Measurements from ENCODE around the gene FUT3.

Gene FUT3

DNA sequence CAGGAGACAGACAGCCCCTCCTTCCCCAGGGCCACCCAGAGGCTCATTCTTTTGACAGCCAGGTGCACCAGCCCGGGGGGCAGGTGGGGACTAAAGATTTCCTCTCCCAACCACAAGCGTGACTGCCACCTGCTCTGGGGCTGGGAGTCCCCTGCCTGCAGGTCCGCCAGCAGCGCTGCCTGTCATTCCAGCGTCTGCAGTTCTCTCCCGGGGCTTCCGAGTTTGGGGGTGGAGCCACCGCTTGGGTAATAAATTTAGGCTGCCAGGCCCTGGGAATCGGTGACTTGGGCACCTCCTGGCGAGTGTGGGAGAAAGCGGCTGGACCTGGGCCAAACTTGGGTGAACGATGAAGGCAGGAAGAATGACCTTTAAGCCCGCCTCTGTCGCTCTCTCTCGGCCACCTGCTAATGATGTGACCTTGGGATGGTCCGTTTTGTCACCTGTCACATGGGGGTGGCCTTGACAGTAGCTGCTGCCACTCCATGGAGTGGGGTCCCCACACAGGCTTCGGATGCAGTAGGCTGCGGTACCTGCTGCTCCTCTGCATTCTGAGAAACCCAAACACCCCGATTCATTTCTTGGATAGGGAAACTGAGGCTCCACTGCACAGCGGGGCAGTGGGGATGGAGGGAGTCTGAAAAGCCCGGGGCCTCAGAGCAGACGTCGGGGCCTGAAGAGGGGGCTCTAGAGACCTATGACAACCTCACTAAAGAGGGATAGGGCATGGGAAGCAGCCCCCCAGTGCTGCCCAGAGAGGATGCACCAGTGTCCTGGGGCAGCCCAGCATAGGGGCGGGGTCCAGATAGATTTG, 24.5 kb downstream of the FUT3 start:
- in situ Hi-C loops (cut with MboI; ENCODE audit: low pct_unique_long_range_greater_than_20kb, low sequenced_read_pairs, unreplicated experiment): no loop called here
- TF ChIP-seq, protein P1, sequence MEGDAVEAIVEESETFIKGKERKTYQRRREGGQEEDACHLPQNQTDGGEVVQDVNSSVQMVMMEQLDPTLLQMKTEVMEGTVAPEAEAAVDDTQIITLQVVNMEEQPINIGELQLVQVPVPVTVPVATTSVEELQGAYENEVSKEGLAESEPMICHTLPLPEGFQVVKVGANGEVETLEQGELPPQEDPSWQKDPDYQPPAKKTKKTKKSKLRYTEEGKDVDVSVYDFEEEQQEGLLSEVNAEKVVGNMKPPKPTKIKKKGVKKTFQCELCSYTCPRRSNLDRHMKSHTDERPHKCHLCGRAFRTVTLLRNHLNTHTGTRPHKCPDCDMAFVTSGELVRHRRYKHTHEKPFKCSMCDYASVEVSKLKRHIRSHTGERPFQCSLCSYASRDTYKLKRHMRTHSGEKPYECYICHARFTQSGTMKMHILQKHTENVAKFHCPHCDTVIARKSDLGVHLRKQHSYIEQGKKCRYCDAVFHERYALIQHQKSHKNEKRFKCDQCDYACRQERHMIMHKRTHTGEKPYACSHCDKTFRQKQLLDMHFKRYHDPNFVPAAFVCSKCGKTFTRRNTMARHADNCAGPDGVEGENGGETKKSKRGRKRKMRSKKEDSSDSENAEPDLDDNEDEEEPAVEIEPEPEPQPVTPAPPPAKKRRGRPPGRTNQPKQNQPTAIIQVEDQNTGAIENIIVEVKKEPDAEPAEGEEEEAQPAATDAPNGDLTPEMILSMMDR (IDR thresholded peaks at IDR 0.05; ENCODE audit: extremely low read depth, insufficient read depth, missing control alignments): no peak
- DNase-seq (ENCODE audit: low spot score): peak; percentile 54

DNA sequence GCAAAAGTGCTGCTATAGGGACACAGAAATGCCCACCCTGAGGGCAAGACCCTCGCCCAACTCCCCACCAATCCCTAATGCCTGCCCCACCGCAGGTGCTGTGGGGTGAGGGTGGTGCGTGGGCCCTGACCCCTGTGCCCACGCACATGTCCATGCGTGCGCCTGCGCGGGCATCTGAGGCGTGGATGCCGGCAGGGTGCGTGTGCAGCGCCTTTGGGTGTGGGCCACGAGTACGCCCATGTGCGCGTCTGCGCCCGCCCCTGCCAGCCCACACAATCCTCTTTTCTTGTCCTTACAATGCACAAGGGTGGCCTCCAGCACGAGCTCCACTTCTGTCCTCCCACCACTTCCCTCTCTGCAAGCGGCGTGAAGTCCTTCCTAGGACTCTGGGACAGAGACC, 26.1 kb downstream of the FUT3 start:
- DNase-seq (ENCODE audit: low spot score): no peak
- TF ChIP-seq, protein P1 (IDR thresholded peaks at IDR 0.05; ENCODE audit: extremely low read depth, insufficient read depth, missing control alignments): no peak
- in situ Hi-C loops (cut with MboI; ENCODE audit: low pct_unique_long_range_greater_than_20kb, low sequenced_read_pairs, unreplicated experiment): no loop called here

DNA sequence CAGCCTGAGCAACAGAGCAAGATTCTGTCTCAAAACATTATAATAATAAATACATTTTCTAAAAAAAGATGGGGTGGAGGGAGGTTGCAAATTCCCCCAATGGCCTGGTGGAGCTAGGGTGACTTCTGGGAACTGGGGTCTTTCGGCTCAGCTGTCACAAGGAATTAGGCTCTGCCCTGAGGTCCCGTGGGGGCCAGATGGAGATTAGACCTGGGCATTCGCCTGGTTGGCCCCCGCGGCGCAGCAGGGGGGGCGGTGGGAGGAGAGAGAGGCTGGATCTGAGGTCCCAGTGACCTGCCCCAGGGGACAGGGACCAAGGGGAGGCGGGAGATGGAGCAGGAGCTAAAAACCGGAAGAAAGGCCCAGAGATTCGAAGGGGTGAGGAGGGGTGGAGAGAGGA, 26.5 kb downstream of the FUT3 start:
- no peak for DNase-seq (ENCODE audit: low spot score)
- in situ Hi-C loops (cut with MboI; ENCODE audit: low pct_unique_long_range_greater_than_20kb, low sequenced_read_pairs, unreplicated experiment): loop anchor here (25.0 kb wide), 1 partner anchor 188 kb away; no protein-coding TSS in a partner anchor
- TF ChIP-seq, protein P1 (IDR thresholded peaks at IDR 0.05; ENCODE audit: extremely low read depth, insufficient read depth, missing control alignments): no peak

DNA sequence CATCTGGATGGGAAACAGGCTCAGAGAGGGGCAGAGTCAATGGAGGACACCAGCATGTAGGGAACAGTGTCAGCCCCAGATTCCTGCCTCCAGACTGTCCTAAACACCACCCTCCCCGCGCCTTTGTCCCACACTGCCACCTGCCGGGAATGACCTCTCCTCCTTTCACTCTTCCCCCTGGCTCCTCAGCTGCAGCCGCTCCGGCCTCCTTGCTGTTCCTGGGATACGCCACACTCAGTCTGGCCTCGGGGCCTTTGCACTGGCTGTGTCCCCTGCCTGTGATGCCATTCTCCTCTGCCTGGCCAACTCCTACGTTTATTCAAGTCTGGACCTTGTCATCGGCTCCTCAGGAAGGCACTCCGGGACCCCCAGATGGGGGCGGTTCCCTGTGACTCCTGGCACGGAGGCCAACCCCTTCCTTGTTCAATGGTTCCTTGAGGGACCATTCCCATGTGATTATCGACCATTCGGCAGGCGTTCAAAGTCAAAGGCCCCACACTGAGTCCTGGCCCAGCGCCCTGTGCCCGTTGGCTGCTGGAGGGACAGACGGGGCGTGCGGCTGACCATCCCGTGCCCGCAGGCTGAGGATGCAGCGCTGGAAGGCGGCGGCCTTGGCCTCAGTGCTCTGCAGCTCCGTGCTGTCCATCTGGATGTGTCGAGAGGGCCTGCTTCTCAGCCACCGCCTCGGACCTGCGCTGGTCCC, 27.5 kb downstream of the FUT3 start:
- TF ChIP-seq, protein P1 (IDR thresholded peaks at IDR 0.05; ENCODE audit: extremely low read depth, insufficient read depth, missing control alignments): no peak
- no peak for DNase-seq (ENCODE audit: low spot score)
- in situ Hi-C loops (cut with MboI; ENCODE audit: low pct_unique_long_range_greater_than_20kb, low sequenced_read_pairs, unreplicated experiment): loop anchor here (25.0 kb wide), 1 partner anchor 189 kb away; no protein-coding TSS in a partner anchor

DNA sequence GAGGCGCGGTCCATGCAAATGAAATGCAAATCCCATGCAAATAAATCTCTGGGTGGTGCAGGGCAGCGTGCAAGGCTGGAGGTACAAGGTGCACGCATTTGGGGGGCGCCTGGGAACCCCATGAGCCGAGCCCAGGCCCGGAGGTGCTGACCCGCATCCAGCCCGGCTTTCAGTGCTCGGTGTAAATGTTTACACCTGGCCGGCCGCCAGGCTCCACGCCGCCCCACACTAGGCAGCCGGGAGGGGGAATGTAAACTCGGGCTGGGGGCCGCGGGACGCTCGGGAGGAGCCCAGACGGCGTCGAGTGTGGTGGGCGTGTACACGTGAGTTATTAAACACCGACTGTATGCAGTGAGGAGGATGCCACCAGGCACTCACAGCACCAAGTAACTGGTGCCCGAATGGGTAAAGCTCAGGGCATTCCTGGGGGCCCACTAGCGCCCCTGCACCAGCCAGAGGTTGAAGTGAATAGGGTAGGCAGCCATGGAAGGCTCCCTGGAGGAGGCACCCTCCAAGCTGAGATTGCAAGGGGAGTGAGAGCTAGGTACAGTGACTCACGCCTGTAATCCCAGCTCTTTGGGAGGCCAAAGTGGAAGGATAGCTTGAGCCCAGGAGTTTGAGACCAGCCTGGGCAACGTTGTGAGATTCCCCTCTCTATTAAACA, 28.9 kb downstream of the FUT3 start:
- TF ChIP-seq, protein P1 (IDR thresholded peaks at IDR 0.05; ENCODE audit: extremely low read depth, insufficient read depth, missing control alignments): no peak
- in situ Hi-C loops (cut with MboI; ENCODE audit: low pct_unique_long_range_greater_than_20kb, low sequenced_read_pairs, unreplicated experiment): loop anchor here (25.0 kb wide), 1 partner anchor 190 kb away; no protein-coding TSS in a partner anchor
- no peak for DNase-seq (ENCODE audit: low spot score)

DNA sequence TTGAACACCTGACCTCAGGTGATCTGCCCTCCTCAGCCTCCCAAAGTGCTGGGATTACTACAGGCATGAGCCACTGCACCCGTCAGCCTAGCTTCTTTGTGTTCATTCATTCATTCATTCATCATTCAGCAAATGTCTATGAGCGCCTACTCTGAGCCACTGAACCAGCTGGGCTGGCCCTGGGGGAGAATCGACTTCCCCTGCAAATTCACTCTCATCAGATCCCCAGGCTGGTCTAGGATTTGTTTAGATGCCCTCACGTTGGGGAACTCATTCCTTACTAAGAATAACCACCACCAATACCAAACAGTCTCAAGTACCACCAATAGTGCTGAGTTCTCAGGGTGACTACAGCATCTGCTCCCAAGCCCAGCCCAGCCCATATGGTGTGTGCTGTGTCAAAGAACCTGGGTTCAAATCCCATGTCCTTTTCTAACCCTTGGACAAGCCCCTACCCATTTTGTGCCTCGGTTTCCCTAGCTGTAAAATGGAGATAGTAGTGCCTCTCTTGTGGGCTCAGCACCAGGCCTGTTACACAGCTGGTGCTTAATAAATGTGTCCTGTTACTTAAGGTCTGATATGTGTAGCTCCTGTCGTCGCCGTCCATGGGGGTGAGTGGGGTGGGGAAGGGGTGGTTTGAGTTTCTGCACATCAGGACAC, 29.6 kb downstream of the FUT3 start:
- DNase-seq (ENCODE audit: low spot score): no peak
- in situ Hi-C loops (cut with MboI; ENCODE audit: low pct_unique_long_range_greater_than_20kb, low sequenced_read_pairs, unreplicated experiment): loop anchor here (25.0 kb wide), 1 partner anchor 191 kb away; no protein-coding TSS in a partner anchor
- TF ChIP-seq, protein P1 (IDR thresholded peaks at IDR 0.05; ENCODE audit: extremely low read depth, insufficient read depth, missing control alignments): no peak
